Activated naive CD8-positive, alpha-beta T cell treated with anti-CD3 and anti-CD28 coated beads, Interleukin-2, amount 10 ng/mL, durations not matched to agents 7 days and 5 days (primary cell): ENCODE results near the gene IGSF23. TPM values are rescaled to one million over a fixed set of nuclear protein-coding genes. Genes with fewer than 3 reads are reported as not detected.
"Not testable (repeated sequence)": the region's sequence is repeated elsewhere in the genome, so short reads cannot be mapped to it uniquely, and the experiment has no call there.

Experiments used
- ATAC-seq: fragments of 150-1000 bp; cut with Tn5 transposase; one replicate; pipeline ENCODE4 v1.10.0; 2021; ENCODE audit warnings: low read depth, moderate library complexity
- POLR2A ChIA-PET: fragments of 350-600 bp; sonication (Branson Sonifier 250); formaldehyde crosslinking; loops from one replicate; lab custom pipeline; 2021; ENCODE audit warnings: antibody characterized with exemption; lab: Charles Lee
- DNase-seq: peaks from one replicate; pipeline ENCODE4 v3.0.0; 2021
- H3K27ac Mint-ChIP-seq: one replicate; pipeline ENCODE4 v1.8.0; 2022; ENCODE audit warnings: mild to moderate bottlenecking, mixed read lengths
- H3K27me3 Mint-ChIP-seq: one replicate; pipeline ENCODE4 v1.8.0; 2022; ENCODE audit warnings: mild to moderate bottlenecking, moderate library complexity, mixed read lengths
- H3K36me3 Mint-ChIP-seq: one replicate; pipeline ENCODE4 v1.8.0; 2021; ENCODE audit warnings: mild to moderate bottlenecking, mixed read lengths
- H3K4me1 Mint-ChIP-seq: one replicate; pipeline ENCODE4 v1.8.0; 2021; ENCODE audit warnings: mixed read lengths
- H3K4me3 Mint-ChIP-seq: one replicate; pipeline ENCODE4 v1.8.0; 2022; ENCODE audit warnings: mild to moderate bottlenecking, moderate library complexity, mixed read lengths
- H3K9me3 Mint-ChIP-seq: one replicate; pipeline ENCODE4 v1.8.0; 2021; ENCODE audit warnings: mixed read lengths
- total RNA-seq, 2 experiments: library from RNA; stranded (reverse); gene quantifications; one replicate each; pipeline ENCODE4 v1.2.3, GENCODE V29; 2021

Gene IGSF23
- total RNA-seq, 2 experiments from 2014 or later, result not detected

DNA sequence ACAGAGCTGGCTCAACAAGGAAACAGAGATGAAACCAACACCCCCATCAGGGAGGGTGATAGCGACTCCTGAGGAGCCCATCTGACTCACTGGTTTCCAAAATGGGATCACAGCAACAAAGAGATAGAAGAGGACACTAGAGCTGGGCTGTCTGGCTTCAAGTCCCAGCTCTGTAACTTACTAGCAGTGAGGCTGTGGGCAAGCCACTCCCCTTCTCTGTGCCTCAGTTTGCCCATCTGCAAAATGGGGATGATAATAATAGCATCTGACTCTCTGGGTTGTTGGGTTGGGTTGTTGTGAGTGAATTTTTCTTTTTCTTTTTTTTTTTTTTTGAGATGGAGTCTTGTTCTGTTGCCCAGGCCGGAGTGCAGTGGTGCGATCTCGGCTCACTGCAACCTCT is 14.3 kb downstream of the IGSF23 start:
- H3K36me3 Mint-ChIP-seq, result no peaks in the 10 kb centered on the region
- no peak for DNase-seq
- no peak overlapping the region for H3K27ac Mint-ChIP-seq
- peaks cover 2% of the 10 kb centered on the region for H3K9me3 Mint-ChIP-seq
- POLR2A ChIA-PET, result no interaction called here
- no peak for ATAC-seq
- H3K27me3 Mint-ChIP-seq, result peaks cover 8% of the 10 kb centered on the region
- no peak overlapping the region for H3K4me3 Mint-ChIP-seq
- no peaks in the 10 kb centered on the region for H3K4me1 Mint-ChIP-seq

DNA sequence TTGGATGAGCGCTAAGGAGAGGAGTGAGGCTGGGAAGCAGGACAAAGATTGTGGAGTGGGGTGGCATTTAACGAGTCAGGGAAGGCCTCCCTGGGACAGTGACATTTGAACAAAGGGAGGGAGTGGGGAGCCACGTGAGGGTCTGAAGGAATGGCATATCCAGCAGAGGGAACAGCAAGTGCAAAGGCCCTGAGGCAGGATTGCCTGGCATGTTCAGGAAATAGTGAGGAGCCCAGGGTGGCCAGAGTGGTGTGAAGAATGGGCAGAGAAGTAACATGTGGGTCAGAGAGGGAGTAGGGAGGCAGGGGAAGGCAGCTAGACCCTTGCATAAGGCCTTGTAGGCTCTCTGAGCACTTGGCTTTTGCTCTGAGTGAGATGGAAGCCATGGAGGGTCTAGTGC is 15.4 kb downstream of the IGSF23 start:
- no peak overlapping the region for H3K4me3 Mint-ChIP-seq
- no peaks in the 10 kb centered on the region for H3K36me3 Mint-ChIP-seq
- peaks cover 2% of the 10 kb centered on the region for H3K9me3 Mint-ChIP-seq
- H3K27ac Mint-ChIP-seq, result no peak overlapping the region
- ATAC-seq (no peak), DNase-seq (no peak)
- peaks cover 8% of the 10 kb centered on the region for H3K27me3 Mint-ChIP-seq
- H3K4me1 Mint-ChIP-seq, result no peaks in the 10 kb centered on the region
- POLR2A ChIA-PET, result interaction anchor here (0.6 kb wide), 1 partner anchor 18 kb away, joined by 3 read pairs; no protein-coding TSS in a partner anchor

DNA sequence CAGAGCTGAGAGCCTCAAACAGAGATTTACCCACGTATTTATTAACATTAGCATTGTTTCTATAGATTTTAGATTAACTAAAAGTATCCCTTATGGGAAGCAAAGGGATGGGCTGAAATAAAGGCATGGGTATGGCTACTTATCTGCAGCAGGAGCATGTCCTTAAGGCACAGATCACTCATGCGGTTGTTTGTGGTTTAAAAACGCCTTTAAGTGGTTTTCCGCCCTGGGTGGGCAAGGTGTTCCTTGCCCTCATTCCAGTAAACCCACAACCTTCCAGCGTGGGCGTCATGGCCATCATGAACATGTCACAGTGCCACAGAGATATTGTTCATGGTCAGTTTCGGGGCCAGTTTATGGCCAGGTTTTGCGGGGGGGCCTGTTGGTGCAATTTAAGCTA is 18.2 kb downstream of the IGSF23 start:
- H3K9me3 Mint-ChIP-seq, DNase-seq, H3K4me1 Mint-ChIP-seq, H3K36me3 Mint-ChIP-seq, POLR2A ChIA-PET, H3K27ac Mint-ChIP-seq, ATAC-seq, H3K4me3 Mint-ChIP-seq: not testable (repeated sequence)
- peaks cover 22% of the 10 kb centered on the region for H3K27me3 Mint-ChIP-seq

DNA sequence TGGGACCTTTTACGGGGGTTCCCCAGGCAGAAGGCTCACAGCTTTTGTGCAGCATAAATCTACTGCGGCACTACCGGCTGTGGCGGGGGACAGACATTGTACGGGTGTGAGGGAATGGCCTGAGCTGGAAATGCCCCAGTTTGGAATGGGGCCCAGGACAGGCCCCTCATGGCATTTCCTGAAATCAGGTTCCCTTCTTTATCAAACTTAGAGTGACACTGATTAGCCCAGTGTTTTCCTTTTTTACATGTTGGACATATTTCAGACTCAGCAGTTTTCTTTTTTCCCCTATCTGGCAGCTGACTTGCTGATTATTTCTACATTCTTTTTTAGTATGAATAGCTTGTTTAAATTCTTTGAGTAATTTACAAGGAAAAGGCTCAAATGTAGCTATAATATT is 20.7 kb downstream of the IGSF23 start:
- H3K4me1 Mint-ChIP-seq, H3K36me3 Mint-ChIP-seq, DNase-seq, H3K4me3 Mint-ChIP-seq, POLR2A ChIA-PET, ATAC-seq, H3K27ac Mint-ChIP-seq, H3K9me3 Mint-ChIP-seq: not testable (repeated sequence)
- H3K27me3 Mint-ChIP-seq, result peaks cover 21% of the 10 kb centered on the region

DNA sequence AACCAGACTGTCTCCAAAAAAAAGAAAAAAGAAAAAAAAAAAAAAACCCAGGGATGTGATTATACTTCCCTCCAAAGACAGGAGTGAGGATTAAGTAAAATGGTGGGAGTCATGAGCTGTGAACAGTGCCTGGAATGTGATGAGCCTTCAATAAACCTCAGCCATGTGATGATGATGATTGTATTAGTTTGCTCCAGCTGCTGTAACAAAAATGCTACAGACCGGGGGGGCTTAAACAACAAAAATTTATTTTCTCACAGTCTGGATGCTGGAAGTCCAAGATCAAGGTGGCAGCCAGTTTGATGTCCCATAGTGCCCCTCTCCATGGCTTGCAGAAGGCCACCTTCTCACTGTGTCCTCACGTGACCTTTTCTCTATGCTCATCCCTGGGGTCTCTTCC is 21.4 kb downstream of the IGSF23 start:
- Mint-ChIP-seq H3K9me3 (peaks cover 2% of the 10 kb centered on the region), H3K36me3 (no peaks in the 10 kb centered on the region), H3K4me3 (no peak overlapping the region), H3K27ac (no peak overlapping the region), H3K4me1 (no peaks in the 10 kb centered on the region), H3K27me3 (peaks cover 21% of the 10 kb centered on the region)
- DNase-seq, result no peak
- ATAC-seq, result no peak
- POLR2A ChIA-PET, result no interaction called here

DNA sequence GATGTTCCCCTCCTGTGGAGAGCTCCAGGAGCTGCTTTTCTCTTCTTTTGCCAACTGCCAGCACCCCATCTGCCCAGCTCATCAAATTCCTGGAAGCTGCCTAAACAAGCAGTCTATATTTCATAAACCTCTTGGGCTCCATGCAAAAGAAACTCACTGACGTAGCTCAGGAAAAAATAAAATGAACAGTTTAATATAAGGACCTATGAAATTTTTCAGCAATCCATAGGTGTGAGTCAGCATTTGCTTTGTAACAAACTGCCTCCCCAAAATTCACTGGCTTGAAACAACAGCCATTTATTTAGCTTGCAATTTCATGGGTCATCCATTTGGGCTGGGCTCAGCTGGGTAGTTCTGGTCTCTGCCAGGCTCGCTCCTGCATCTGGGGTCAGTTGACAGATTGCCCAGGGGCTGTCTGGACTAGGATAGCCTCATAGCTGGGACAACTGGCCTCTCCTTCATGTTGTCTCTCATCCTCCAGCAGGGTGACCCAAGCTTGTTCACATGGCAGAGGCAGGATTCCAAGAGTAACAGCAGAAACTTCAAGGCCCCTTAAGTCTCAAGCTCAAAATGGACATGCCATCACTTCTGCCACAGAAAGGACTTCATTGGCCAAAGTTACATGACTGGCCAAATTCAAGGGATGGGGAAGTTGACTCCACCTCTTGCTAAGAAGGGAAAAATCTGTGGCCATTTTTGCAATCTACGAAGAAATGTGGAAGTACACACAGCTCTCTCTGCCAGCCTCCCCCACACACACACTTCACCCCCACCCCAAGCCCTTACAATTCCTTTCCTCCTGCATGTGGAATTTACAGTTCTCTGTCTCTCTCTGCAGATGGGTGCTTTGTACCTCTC is 22.4 kb downstream of the IGSF23 start:
- H3K36me3 Mint-ChIP-seq, result no peaks in the 10 kb centered on the region
- POLR2A ChIA-PET, result no interaction called here

DNA sequence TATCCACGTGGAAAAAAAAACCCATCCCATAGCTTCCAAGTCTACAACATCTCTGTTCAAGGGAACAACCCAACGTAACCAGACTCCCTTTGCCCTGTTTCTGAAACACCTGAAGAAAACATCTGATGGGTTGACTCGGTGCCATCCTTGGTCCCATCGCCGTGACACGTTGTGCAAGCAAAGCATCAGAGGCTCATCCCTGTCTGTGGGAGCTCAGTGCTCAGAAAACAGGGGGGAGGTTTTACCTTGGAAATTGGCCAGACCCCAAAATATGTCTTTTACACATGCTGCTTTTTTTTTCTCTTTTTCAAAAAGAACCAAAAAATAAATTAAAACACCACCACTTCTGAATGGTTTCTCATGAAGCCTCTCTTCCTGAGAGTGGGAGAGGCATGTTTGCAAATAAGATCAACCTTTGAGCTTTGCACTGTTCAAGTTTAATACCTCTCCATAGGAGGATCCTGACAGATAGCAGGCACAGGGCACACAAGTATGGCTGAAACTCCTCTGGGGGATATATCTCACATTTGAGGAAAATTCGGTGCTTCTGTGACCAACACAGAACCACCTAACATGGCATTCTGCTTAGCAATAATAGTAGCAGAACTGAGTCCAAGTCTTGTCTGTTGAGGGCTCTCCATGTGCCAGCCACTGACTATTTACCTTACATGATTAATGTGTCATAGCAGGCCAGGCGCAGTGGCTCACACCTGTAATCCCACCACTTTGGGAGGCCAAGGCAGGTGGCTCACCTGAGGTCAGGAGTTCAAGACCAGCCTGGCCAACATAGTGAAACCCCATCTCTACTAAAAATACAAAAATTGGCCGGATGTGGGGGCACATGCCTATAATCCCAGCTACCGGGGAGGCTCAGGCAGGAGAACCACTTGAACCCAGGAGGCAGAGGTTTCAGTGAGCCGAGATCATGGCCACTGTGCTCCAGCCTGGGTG is 23.4 kb downstream of the IGSF23 start:
- no peak overlapping the region for H3K27ac Mint-ChIP-seq
- H3K4me3 Mint-ChIP-seq, result no peak overlapping the region
- peaks cover 2% of the 10 kb centered on the region for H3K9me3 Mint-ChIP-seq
- H3K36me3 Mint-ChIP-seq, result no peaks in the 10 kb centered on the region
- POLR2A ChIA-PET, result no interaction called here
- no peaks in the 10 kb centered on the region for H3K4me1 Mint-ChIP-seq
- ATAC-seq, result no peak
- DNase-seq, result no peak
- H3K27me3 Mint-ChIP-seq, result peaks cover 24% of the 10 kb centered on the region

More for the DNA sequence above, 22.4 kb downstream of the IGSF23 start:
- peaks cover 21% of the 10 kb centered on the region for H3K27me3 Mint-ChIP-seq
- H3K4me3 Mint-ChIP-seq, result no peak overlapping the region
- no peak for ATAC-seq
- no peak overlapping the region for H3K27ac Mint-ChIP-seq
- H3K4me1 Mint-ChIP-seq, result no peaks in the 10 kb centered on the region
- peaks cover 2% of the 10 kb centered on the region for H3K9me3 Mint-ChIP-seq
- no peak for DNase-seq

DNA sequence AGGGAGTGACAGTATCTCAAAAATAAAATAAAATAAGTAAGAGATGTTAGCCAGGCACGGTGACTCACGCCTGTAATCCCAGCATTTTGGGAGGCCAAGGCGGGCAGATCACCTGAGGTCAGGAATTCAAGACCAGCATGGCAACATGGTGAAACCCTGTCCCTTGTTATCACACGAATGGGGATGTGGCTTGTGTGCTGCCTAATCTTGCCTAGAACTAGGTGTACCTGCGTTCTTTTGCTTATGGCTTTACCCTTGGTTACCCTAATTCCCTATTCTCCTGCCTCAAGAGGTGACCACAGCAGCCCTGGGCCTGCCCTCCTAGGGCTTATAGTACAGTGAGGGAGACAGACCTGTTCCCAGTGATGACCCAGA is 24.0 kb downstream of the IGSF23 start:
- ATAC-seq (no peak), DNase-seq (no peak)
- H3K27ac Mint-ChIP-seq, result no peak overlapping the region
- POLR2A ChIA-PET, result no interaction called here
- H3K27me3 Mint-ChIP-seq, result peaks cover 26% of the 10 kb centered on the region
- peaks cover 2% of the 10 kb centered on the region for H3K9me3 Mint-ChIP-seq
- no peaks in the 10 kb centered on the region for H3K36me3 Mint-ChIP-seq
- H3K4me1 Mint-ChIP-seq, result no peaks in the 10 kb centered on the region
- no peak overlapping the region for H3K4me3 Mint-ChIP-seq

DNA sequence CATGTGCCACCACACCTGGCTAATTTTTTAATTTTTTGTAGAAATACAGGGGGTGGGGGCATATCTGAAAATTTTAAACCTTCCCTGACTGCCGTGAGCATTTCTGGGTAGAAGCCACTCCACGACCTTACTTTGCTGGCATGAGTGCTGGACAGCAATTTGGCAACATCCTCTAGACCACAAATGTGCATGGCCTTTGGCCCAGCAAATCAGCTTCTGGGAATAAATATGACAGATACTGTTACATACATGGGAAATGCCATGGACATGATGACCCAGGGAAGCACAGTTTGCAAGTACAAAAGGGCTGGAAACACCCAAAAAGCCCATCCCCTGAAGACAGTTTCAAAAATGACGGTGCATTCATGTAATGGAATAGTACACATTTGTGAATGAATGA is 27.2 kb downstream of the IGSF23 start:
- POLR2A ChIA-PET, result no interaction called here
- Mint-ChIP-seq H3K4me1 (no peaks in the 10 kb centered on the region), H3K4me3 (no peak overlapping the region), H3K27ac (no peak overlapping the region), H3K9me3 (no peaks in the 10 kb centered on the region), H3K36me3 (no peaks in the 10 kb centered on the region), H3K27me3 (peaks cover 17% of the 10 kb centered on the region)
- no peak for ATAC-seq
- no peak for DNase-seq

DNA sequence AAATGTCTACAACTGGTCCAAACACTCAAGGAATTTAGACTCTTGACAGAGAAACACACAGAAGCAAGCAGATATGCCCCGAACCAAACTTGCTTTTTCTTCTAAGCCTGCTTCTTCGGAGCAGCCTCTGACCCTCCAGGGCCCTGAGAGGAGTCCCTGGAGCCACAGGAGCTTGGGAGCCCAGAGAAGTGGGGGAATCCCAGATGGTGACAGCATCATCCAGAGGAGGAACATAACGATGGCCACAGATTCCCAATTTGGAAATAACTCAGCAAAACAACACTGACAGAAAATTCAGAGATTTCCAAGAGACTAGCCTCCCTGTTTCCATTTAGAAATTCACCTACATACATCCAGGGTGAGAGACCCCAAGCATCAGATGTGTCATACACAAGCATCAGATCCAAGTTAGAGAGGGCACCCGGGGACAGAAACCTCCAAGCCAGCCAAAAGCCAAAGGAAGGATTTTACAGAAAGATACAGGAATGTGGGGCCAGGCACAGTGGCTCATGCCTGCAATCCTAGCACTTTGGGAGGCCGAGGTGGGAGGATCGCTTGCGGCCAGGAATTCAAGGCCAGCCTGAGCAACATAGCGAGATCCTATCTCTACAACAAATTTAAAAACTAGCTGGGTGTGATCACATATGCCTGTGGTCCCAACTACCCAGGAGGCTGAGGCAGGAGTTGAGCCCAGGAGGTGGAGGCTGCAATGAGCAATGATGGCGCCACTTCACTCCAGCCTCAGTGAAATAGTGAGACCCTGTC is 28.3 kb downstream of the IGSF23 start:
- Mint-ChIP-seq H3K4me3 (no peak overlapping the region), H3K36me3 (no peaks in the 10 kb centered on the region), H3K27ac (no peak overlapping the region), H3K9me3 (no peaks in the 10 kb centered on the region), H3K4me1 (no peaks in the 10 kb centered on the region), H3K27me3 (peaks cover 17% of the 10 kb centered on the region)
- ATAC-seq (no peak), DNase-seq (no peak)
- POLR2A ChIA-PET, result no interaction called here

DNA sequence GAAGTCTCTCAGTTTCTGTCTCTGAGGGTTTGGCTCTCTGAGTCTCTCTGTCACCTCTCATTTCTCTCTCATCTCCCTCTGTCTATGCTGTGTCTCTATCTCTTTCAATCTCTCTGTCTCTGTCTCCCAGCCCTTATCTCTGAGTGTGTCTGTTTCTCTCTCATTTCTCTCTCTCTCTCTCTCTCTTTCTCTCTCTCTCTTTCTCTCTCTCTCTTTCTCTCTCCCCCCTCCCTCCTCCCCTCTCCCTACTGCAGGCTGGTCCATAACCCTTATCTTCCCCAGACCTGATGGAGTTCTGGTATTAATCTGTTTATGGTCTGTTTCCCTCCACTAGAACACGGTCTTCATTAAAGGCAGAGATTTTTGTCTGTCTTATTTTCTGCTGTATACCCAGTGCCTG is 29.0 kb downstream of the IGSF23 start:
- H3K36me3 Mint-ChIP-seq, result no peaks in the 10 kb centered on the region
- POLR2A ChIA-PET, result no interaction called here

DNA sequence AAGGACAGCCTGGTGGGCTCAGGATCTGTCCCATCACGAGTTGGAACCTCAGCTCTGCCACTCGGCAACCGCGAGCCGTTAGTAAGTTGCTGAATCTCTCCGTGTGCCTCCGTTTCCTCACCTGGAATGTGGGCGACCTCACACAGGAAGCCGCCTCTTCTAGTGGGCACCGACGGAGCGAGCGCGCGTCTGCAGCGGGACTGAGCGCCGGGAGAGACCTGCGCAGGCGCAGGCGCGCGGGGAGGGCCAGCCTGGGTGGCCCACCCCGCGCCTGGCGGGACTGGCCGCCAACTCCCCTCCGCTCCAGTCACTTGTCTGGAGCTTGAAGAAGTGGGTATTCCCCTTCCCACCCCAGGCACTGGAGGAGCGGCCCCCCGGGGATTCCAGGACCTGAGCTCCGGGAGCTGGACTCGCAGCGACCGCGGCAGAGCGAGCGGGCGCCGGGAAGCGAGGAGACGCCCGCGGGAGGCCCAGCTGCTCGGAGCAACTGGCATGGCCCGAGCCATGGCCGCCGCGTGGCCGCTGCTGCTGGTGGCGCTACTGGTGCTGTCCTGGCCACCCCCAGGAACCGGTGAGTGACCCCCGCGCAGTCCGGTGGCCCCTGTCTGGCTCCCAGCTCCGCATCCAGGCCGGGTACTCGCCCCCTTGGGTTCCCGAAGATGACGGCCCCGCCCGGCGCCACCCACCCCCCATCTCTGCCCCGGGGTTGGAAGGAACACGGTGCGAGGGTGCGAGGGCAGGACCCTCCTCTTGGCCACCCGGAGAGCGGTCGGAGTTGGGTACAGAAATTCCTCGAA is 30.4 kb downstream of the IGSF23 start, which contains the start of gene PVR:
Gene PVR, plus strand, starts transcription at position 306 of the 797 bp plus-strand sequence. Its CDS starts 187 bp downstream, at position 493.
- peak; percentile 65 for DNase-seq
- H3K4me1 Mint-ChIP-seq, result no peaks in the 10 kb centered on the region
- peak; percentile 71 for ATAC-seq
- peaks cover 13% of the 10 kb centered on the region for H3K27me3 Mint-ChIP-seq
- POLR2A ChIA-PET, result interaction anchor here (0.6 kb wide), 2 partner anchors 48 to 95 kb away, joined by 3 to 4 read pairs; no protein-coding TSS in a partner anchor
- peak within 1 kb of the TSS; percentile 80 for H3K4me3 Mint-ChIP-seq
- no peak within 1 kb of the TSS for H3K27ac Mint-ChIP-seq
- H3K9me3 Mint-ChIP-seq, result no peaks in the 10 kb centered on the region
- no peaks in the 10 kb centered on the region for H3K36me3 Mint-ChIP-seq

More for the DNA sequence above, 29.0 kb downstream of the IGSF23 start:
- DNase-seq (no peak), ATAC-seq (no peak)
- no peaks in the 10 kb centered on the region for H3K9me3 Mint-ChIP-seq
- peaks cover 17% of the 10 kb centered on the region for H3K27me3 Mint-ChIP-seq
- no peaks in the 10 kb centered on the region for H3K4me1 Mint-ChIP-seq
- no peak overlapping the region for H3K4me3 Mint-ChIP-seq
- H3K27ac Mint-ChIP-seq, result no peak overlapping the region
